ENCODE results near the gene RRAGD. TPM values are rescaled to one million over a fixed set of nuclear protein-coding genes. Genes with fewer than 3 reads are reported as not detected.

The RRAGD gene
- total RNA-seq, 2 donors from 2014 or later: 0.95 to 2.0 TPM

GRCh38 chr6:89357390-89357789, 54.7 kb downstream of the RRAGD start:
- no peak overlapping the region for H3K27ac Mint-ChIP-seq
- WGBS, 2 experiments (ENCODE audit: insufficient coverage in 1 of 2, insufficient read length in 1 of 2): 67 to 90% methylated on average over 1 to 3 of the region's 3 CpGs

GRCh38 chr6:89356642-89357170, 55.4 kb downstream of the RRAGD start:
- 83 to 100% methylated on average over 1 of the region's 1 CpG for WGBS, 2 experiments (ENCODE audit: insufficient coverage in 1 of 2, insufficient read length in 1 of 2)
- peaks cover 19% of the 10 kb centered on the region for H3K4me1 Mint-ChIP-seq
- no peak overlapping the region for H3K27ac Mint-ChIP-seq
- peaks cover 35% of the 10 kb centered on the region for H3K27me3 Mint-ChIP-seq (ENCODE audit: insufficient read depth)
- Histone ChIP-seq H3K27ac (ENCODE audit: low read depth, low read length) (no peak overlapping the region), H3K9ac (ENCODE audit: extremely low read depth, low read length, poor library complexity, severe bottlenecking) (no peak overlapping the region), H3K4me1 (ENCODE audit: control insufficient read depth, insufficient read depth, low read length) (peaks cover 3% of the 10 kb centered on the region), H3K9me3 (ENCODE audit: control insufficient read depth, low read length) (no peaks in the 10 kb centered on the region), H3K4me3 (ENCODE audit: low read length) (no peak overlapping the region), H3K36me3 (ENCODE audit: control insufficient read depth, insufficient read depth, low read length) (no peaks in the 10 kb centered on the region), H3K27me3 (ENCODE audit: control insufficient read depth, insufficient read depth, low read length, poor library complexity, severe bottlenecking) (peaks cover 5% of the 10 kb centered on the region)
- no peak for TF ChIP-seq CTCF (conservative IDR thresholded peaks at IDR 0.05)
- H3K4me3 Mint-ChIP-seq: no peak overlapping the region
- DNase-seq: no peak
- H3K9me3 Mint-ChIP-seq: no peaks in the 10 kb centered on the region
- H3K36me3 Mint-ChIP-seq (ENCODE audit: low read depth): no peaks in the 10 kb centered on the region

More at GRCh38 chr6:89357390-89357789, 54.7 kb downstream of the RRAGD start:
- Mint-ChIP-seq H3K36me3 (ENCODE audit: low read depth) (no peaks in the 10 kb centered on the region), H3K4me3 (no peak overlapping the region), H3K27me3 (ENCODE audit: insufficient read depth) (peaks cover 36% of the 10 kb centered on the region), H3K9me3 (no peaks in the 10 kb centered on the region), H3K4me1 (peaks cover 17% of the 10 kb centered on the region)
- Histone ChIP-seq H3K4me1 (ENCODE audit: control insufficient read depth, insufficient read depth, low read length) (peaks cover 3% of the 10 kb centered on the region), H3K36me3 (ENCODE audit: control insufficient read depth, insufficient read depth, low read length) (no peaks in the 10 kb centered on the region), H3K9ac (ENCODE audit: extremely low read depth, low read length, poor library complexity, severe bottlenecking) (no peak overlapping the region), H3K9me3 (ENCODE audit: control insufficient read depth, low read length) (no peaks in the 10 kb centered on the region), H3K27ac (ENCODE audit: low read depth, low read length) (no peak overlapping the region), H3K27me3 (ENCODE audit: control insufficient read depth, insufficient read depth, low read length, poor library complexity, severe bottlenecking) (peaks cover 5% of the 10 kb centered on the region), H3K4me3 (ENCODE audit: low read length) (no peak overlapping the region)
- TF ChIP-seq CTCF (conservative IDR thresholded peaks at IDR 0.05): no peak
- DNase-seq: no peak

GRCh38 chr6:89355511-89356194, 56.4 kb downstream of the RRAGD start:
- no peak overlapping the region for H3K27ac Mint-ChIP-seq
- peaks cover 31% of the 10 kb centered on the region for H3K27me3 Mint-ChIP-seq (ENCODE audit: insufficient read depth)
- no peak overlapping the region for H3K4me3 ChIP-seq (ENCODE audit: low read length)
- TF ChIP-seq CTCF (conservative IDR thresholded peaks at IDR 0.05): no peak
- peaks cover 29% of the 10 kb centered on the region for H3K4me1 Mint-ChIP-seq
- peaks cover 3% of the 10 kb centered on the region for H3K4me1 ChIP-seq (ENCODE audit: control insufficient read depth, insufficient read depth, low read length)
- H3K36me3 Mint-ChIP-seq (ENCODE audit: low read depth): no peaks in the 10 kb centered on the region
- no peaks in the 10 kb centered on the region for H3K9me3 Mint-ChIP-seq
- H3K27ac ChIP-seq (ENCODE audit: low read depth, low read length): no peak overlapping the region
- no peak overlapping the region for H3K9ac ChIP-seq (ENCODE audit: extremely low read depth, low read length, poor library complexity, severe bottlenecking)
- DNase-seq: no peak
- H3K36me3 ChIP-seq (ENCODE audit: control insufficient read depth, insufficient read depth, low read length): no peaks in the 10 kb centered on the region
- H3K9me3 ChIP-seq (ENCODE audit: control insufficient read depth, low read length): no peaks in the 10 kb centered on the region
- 95% methylated on average over 2 of the region's 2 CpGs; no CpG with 5 or more reads in 1 of the 2 experiments for WGBS, 2 experiments (ENCODE audit: insufficient coverage in 1 of 2, insufficient read length in 1 of 2)
- peaks cover 5% of the 10 kb centered on the region for H3K27me3 ChIP-seq (ENCODE audit: control insufficient read depth, insufficient read depth, low read length, poor library complexity, severe bottlenecking)
- H3K4me3 Mint-ChIP-seq: no peak overlapping the region
